GM10248 (cell line): Measurements from ENCODE around the gene CENPM.

Source experiments
- CTCF ChIA-PET: fragments of 300-600 bp; sonication (Branson Sonifier 250); formaldehyde crosslinking; extraction: SDS; loops from one replicate; lab custom pipeline; 2021; ENCODE audit warnings: antibody characterized with exemption; lab: Yijun Ruan, JAX
- POLR2A ChIA-PET: fragments of 350-650 bp; sonication (Branson Sonifier 250); formaldehyde crosslinking; extraction: SDS; loops from one replicate; lab custom pipeline; 2020; ENCODE audit warnings: antibody characterized with exemption; lab: Yijun Ruan, JAX
- DNase-seq: peaks from one replicate; pipeline ENCODE4 v3.0.0; 2012; ENCODE audit errors: extremely low spot score
- TF ChIP-seq, protein P1 (sequence below): IDR thresholded peaks from 2 replicates; pipeline ENCODE4 v1.5.1; 2012; ENCODE audit warnings: mild to moderate bottlenecking, low read depth; ENCODE audit errors: extremely low read depth, missing control alignments, control extremely low read depth

CENPM gene

DNA sequence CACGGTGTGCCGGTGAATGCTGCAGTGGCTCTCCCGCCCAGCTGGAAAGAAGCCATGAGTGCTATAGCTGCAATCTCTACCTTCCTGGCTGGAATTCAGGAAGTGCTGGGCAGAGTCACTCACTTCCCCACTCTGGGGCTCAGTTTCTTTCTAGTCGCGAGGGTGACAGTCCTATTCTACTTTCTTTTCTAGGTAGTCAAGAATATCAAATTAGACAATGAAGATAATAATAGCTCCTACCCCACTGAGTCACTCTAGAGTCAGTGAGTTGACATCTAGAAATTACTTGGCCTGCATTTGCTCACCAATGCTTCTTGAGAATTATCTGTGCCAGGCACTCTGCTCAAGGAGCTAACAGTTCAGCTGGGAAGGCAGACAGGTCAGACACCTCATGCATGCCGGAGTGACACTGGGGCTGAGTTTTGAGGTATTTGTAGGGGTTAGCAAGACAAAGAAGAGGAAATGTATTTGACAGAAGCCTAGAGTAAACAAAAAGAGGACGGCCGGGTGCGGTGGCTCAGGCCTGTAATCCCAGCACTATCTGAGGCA lies 3.2 kb downstream of the CENPM start:
- CTCF ChIA-PET, result interaction anchor here (0.8 to 3.1 kb wide), 8 partner anchors 13 to 277 kb away, joined by 3 to 29 read pairs (median 4); partner anchors contain the start of genes MEI1 and TNFRSF13C
- DNase-seq, result no peak
- TF ChIP-seq, protein P1, sequence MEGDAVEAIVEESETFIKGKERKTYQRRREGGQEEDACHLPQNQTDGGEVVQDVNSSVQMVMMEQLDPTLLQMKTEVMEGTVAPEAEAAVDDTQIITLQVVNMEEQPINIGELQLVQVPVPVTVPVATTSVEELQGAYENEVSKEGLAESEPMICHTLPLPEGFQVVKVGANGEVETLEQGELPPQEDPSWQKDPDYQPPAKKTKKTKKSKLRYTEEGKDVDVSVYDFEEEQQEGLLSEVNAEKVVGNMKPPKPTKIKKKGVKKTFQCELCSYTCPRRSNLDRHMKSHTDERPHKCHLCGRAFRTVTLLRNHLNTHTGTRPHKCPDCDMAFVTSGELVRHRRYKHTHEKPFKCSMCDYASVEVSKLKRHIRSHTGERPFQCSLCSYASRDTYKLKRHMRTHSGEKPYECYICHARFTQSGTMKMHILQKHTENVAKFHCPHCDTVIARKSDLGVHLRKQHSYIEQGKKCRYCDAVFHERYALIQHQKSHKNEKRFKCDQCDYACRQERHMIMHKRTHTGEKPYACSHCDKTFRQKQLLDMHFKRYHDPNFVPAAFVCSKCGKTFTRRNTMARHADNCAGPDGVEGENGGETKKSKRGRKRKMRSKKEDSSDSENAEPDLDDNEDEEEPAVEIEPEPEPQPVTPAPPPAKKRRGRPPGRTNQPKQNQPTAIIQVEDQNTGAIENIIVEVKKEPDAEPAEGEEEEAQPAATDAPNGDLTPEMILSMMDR, result no peak
- POLR2A ChIA-PET, result no interaction called here

DNA sequence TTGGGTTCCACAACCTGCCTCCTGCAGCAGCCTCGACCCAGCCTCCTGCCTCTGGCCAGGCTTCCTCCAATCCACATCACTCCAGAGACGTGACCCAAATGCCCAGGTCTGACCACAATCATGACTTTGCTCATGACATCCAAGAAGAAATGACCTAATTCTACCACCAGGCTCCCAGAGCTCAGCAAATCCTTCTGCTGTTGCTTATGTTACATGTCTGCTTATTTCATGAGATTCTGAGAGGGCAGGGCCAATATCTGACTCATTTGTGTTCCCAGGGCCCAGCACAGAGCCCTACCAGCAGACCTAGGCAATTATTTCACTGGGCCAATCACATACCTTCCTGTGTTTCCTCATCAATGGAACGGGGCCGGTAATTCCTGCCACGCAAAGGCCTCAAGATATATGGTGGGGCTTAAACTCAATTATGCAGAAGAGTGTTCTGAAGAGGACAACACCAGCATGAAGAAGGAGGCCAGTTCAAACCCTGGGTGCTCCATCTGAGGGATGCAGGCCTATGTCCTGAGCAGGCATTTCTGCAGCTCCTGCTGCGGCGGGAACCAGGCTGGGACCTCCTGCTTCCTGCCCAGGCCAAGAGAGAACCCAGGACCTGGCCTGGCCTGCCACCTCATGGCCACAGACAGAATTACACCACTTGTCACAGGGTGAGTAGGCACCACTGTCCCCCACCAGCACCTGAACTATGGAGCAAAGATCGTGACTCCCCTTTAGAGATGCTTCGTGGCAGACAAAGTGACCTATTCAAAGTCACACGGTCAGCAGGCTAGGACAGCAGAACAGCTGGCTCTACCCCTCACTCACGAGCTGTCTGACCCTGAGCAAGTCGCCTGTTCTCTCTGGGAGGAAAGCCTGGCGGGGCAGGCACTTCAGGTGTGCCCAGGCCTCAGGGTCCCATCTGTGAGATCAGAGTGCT lies 5.9 kb downstream of the CENPM start:
- POLR2A ChIA-PET, result interaction anchor here (0.6 to 7.6 kb wide), 12 partner anchors 16 to 274 kb away, joined by 3 to 118 read pairs (median 5); partner anchors contain the start of genes NDUFA6, SREBF2 and TNFRSF13C
- DNase-seq, result peak; percentile 72
- TF ChIP-seq, protein P1, result peak; percentile 86
- CTCF ChIA-PET, result interaction anchor here (0.6 to 8.8 kb wide), 59 partner anchors 9 to 491 kb away, joined by 3 to 229 read pairs (median 4); partner anchors contain the start of genes CCDC134, MEI1, NFAM1 and SHISA8

DNA sequence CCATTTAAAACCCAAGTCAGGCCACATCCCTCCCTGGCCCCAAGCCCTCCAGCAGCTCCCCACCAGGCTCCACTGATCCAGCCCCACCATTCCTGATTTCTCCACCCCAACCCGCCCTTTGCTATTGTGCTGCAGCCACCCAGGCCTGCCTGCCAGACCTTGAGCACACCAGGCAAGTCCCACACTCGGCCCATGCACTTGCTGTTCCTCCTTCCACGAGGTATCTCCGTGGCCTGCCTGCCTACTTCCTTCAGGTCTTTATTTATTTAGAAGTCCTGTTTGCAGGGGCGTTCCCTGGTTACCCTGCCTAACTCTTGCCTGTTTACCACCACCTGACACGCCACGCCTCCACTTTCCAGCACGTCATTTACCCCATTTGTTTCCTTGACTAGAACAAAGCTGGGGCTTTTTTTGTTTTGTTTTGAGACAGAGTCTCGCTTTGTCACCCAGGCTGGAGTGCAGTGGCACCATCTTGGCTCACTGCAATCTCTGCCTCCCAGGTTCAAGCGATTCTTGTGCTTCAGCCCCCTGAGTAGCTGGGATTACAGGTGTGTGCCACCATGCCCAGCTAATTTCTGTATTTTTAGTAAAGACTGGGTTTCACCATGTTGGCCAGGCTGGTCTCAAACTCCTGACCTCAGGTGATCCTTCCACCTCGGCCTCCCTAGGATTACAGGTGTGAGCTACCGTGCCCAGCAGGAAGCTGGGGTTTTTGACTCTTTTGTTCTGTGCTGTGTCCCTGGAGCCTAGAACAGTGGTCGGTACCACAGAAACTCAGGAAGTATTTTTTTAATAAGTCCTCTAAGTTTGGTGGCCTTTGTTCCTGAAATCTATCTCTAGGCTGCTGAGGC lies 6.7 kb downstream of the CENPM start:
- DNase-seq, result peak; percentile 84
- ChIA-PET POLR2A (interaction anchor here (0.5 to 7.6 kb wide), 16 partner anchors 9 to 273 kb away, joined by 3 to 118 read pairs (median 4); partner anchors contain the start of genes NDUFA6, SREBF2 and TNFRSF13C), CTCF (interaction anchor here (0.8 to 8.8 kb wide), 48 partner anchors 8 to 492 kb away, joined by 3 to 229 read pairs (median 6); partner anchors contain the start of genes CCDC134, MEI1, NFAM1 and SHISA8)
- TF ChIP-seq, protein P1, result no peak

DNA sequence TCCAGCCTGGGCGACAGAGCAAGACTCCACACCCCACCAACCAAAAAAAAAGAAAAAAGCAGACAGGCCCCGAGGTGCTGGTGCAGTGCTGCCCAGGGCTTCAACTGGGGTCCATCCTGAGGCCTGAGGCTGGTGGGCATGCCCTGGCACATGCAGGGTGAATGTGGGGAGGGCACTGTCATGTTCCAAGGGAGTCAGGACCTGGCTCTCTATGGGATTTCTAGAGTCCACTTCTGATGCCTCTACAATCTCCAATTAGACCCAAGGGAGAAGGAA lies 10.1 kb downstream of the CENPM start:
- DNase-seq, result no peak
- ChIA-PET CTCF (interaction anchor here (1.1 to 8.8 kb wide), 5 partner anchors 13 to 271 kb away, joined by 3 to 229 read pairs (median 4); partner anchors contain the start of gene TNFRSF13C), POLR2A (interaction anchor here (1.1 to 7.6 kb wide), 4 partner anchors 10 to 24 kb away, joined by 3 to 118 read pairs (median 10); partner anchors contain the start of genes CENPM and TNFRSF13C)
- TF ChIP-seq, protein P1, result no peak

DNA sequence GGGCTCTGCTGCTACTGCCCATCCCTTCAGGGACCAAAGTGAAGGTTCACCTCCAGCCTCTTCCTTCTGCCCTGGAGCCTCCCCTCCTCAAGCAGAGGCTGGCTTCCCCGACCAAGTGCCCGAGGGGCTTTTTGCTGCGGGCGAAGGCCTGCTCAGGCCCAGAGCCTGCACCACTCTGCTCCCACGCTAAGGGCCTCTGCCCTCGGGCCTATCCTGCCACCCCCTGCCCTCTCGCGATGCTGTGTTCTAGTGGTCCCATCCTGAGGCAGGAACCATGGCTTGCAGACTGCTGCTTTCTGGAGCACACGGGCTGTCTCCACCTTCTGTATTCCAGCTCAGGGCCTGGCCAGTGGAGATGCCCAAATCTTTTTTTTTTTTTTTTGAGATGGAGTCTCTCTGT lies 11.4 kb downstream of the CENPM start:
- DNase-seq, result no peak
- POLR2A ChIA-PET, result interaction anchor here (0.5 to 7.6 kb wide), 6 partner anchors 10 to 135 kb away, joined by 3 to 118 read pairs (median 6); partner anchors contain the start of genes CCDC134, CENPM and TNFRSF13C
- TF ChIP-seq, protein P1, result no peak
- CTCF ChIA-PET, result interaction anchor here (1.1 to 8.8 kb wide), 5 partner anchors 11 to 508 kb away, joined by 3 to 229 read pairs (median 4); partner anchors contain the start of genes CCDC134 and TNFRSF13C
